GM23248 (cell line): ENCODE data around the gene ELMOD1.

Experiments used
- EZH2 ChIP-seq: fragments of 200-600 bp; sonication (generic); IDR thresholded peaks from 2 replicates; pipeline ENCODE4 v1.6.1; 2018; ENCODE audit warnings: antibody characterized with exemption, mild to moderate bottlenecking; ENCODE audit not compliant: insufficient read depth, poor library complexity, severe bottlenecking
- EZH2phosphoT487 ChIP-seq: fragments of 200-600 bp; sonication (generic); IDR thresholded peaks from 2 replicates; pipeline ENCODE4 v1.6.1; 2018; ENCODE audit warnings: antibody characterized with exemption, moderate library complexity, mild to moderate bottlenecking, low read depth; ENCODE audit not compliant: insufficient read depth

- TF ChIP-seq EZH2 (no peak), EZH2phosphoT487 (no peak)
These were observed 115.6 kb downstream of the ELMOD1 start for GRCh38 chr11:107706531-107706930.
